Mesendoderm (in vitro differentiated cells): ENCODE data around the gene GK2.

Source experiments
- DNase-seq: peaks from one replicate; pipeline ENCODE4 v3.0.0; 2013
- H2AK5ac ChIP-seq: 2 replicates; pipeline ENCODE4 v1.6.1; 2013; ENCODE audit warnings: low read length, inconsistent platforms
- H2BK120ac ChIP-seq: 2 replicates; pipeline ENCODE4 v1.6.1; 2013; ENCODE audit warnings: low read depth, mild to moderate bottlenecking, low read length, moderate library complexity, mixed read lengths
- H2BK15ac ChIP-seq: replicated peaks from 2 replicates; pipeline ENCODE4 v1.6.1; 2013; ENCODE audit warnings: low read depth, mild to moderate bottlenecking, moderate library complexity
- H2BK5ac ChIP-seq: 2 replicates; pipeline ENCODE4 v1.6.1; 2013; ENCODE audit warnings: low read length, inconsistent platforms
- H3K18ac ChIP-seq: 2 replicates; pipeline ENCODE4 v1.6.1; 2013; ENCODE audit warnings: mild to moderate bottlenecking, low read length, mixed read lengths
- H3K23ac ChIP-seq: one replicate; pipeline ENCODE4 v1.6.1; 2013; ENCODE audit warnings: low read length
- H3K27ac ChIP-seq: 2 replicates; pipeline ENCODE4 v1.5.1; 2013; ENCODE audit warnings: low read depth, mild to moderate bottlenecking, inconsistent platforms, low read length, moderate library complexity
- H3K27me3 ChIP-seq: 2 replicates; pipeline ENCODE4 v1.6.1; 2013; ENCODE audit warnings: low read length, control low read depth, mild to moderate bottlenecking, inconsistent platforms; ENCODE audit not compliant: insufficient read depth, poor library complexity
- H3K36me3 ChIP-seq: 2 replicates; pipeline ENCODE4 v1.6.1; 2013; ENCODE audit warnings: low read length, inconsistent platforms; ENCODE audit not compliant: control insufficient read depth, insufficient read depth
- H3K4ac ChIP-seq: one replicate; pipeline ENCODE4 v1.6.1; 2013; ENCODE audit warnings: low read depth, mild to moderate bottlenecking, low read length, moderate library complexity
- H3K4me1 ChIP-seq: 2 replicates; pipeline ENCODE4 v1.6.1; 2013; ENCODE audit warnings: low read depth, low read length, inconsistent platforms; ENCODE audit not compliant: control insufficient read depth
- H3K4me2 ChIP-seq: 2 replicates; pipeline ENCODE4 v1.6.1; 2013; ENCODE audit warnings: low read length
- H3K4me3 ChIP-seq: 2 replicates; pipeline ENCODE4 v1.5.1; 2013; ENCODE audit warnings: mild to moderate bottlenecking, low read length
- H3K56ac ChIP-seq: one replicate; pipeline ENCODE4 v1.6.1; 2013; ENCODE audit warnings: low read length
- H3K79me1 ChIP-seq: 2 replicates; pipeline ENCODE4 v1.6.1; 2013; ENCODE audit warnings: low read length, inconsistent platforms
- H3K79me2 ChIP-seq: 2 replicates; pipeline ENCODE4 v1.6.1; 2013; ENCODE audit warnings: mild to moderate bottlenecking, low read length; ENCODE audit not compliant: control insufficient read depth, insufficient read depth
- H3K9ac ChIP-seq: 2 replicates; pipeline ENCODE4 v1.6.1; 2013; ENCODE audit warnings: low read length, inconsistent platforms
- H4K5ac ChIP-seq: one replicate; pipeline ENCODE4 v1.6.1; 2013; ENCODE audit warnings: low read length
- H4K8ac ChIP-seq: one replicate; pipeline ENCODE4 v1.6.1; 2013; ENCODE audit warnings: low read depth, mild to moderate bottlenecking, control low read depth, low read length, moderate library complexity
- WGBS: extraction: QIAGEN DNeasy Blood & Tissue Kit; methylation state at CpG from one replicate; pipeline ENCODE4 v1.1.7; 2013; ENCODE audit warnings: low lambda C conversion rate, missing lambda C conversion rate; ENCODE audit not compliant: insufficient coverage; ENCODE audit errors: extremely low coverage; 5-methylcytosine and 5-hydroxymethylcytosine counted together

GK2 gene

DNA sequence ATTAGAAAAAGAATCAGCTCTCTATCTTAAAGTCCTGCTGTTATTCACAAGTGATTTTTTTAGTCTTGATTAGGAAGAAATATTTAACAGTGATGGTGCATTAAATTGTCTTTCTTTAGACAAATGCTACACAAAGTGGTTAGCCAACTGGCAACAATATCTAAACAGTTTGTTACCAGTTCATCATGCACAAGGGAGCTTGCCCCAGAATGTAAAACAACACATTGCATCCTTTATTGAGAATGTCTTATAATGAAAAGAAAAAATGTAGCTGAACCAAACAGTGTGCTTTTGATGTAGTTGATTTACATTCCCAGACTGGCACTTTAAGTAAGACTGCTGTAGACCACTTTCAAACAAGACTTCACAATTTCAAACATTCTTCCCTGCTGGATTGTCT is 48.0 kb downstream of the GK2 start:
- Histone ChIP-seq H2BK15ac (no peak overlapping the region), H3K4me1 (no peaks in the 10 kb centered on the region), H3K23ac (no peak overlapping the region), H4K8ac (no peak overlapping the region), H3K4me3 (no peak overlapping the region), H3K18ac (no peak overlapping the region), H3K79me1 (no peaks in the 10 kb centered on the region), H3K27me3 (no peaks in the 10 kb centered on the region), H3K4ac (no peak overlapping the region), H3K79me2 (no peaks in the 10 kb centered on the region), H3K9ac (no peak overlapping the region), H4K5ac (no peak overlapping the region), H3K27ac (no peak overlapping the region), H2BK120ac (no peak overlapping the region), H3K36me3 (no peaks in the 10 kb centered on the region), H2BK5ac (no peak overlapping the region), H3K56ac (no peak overlapping the region), H2AK5ac (no peak overlapping the region), H3K4me2 (no peak overlapping the region)
- DNase-seq, result no peak

- H4K5ac ChIP-seq, result no peak overlapping the region
- no peaks in the 10 kb centered on the region for H3K36me3 ChIP-seq
- H2BK15ac ChIP-seq, result no peak overlapping the region
- DNase-seq, result no peak
- H3K4me1 ChIP-seq, result no peaks in the 10 kb centered on the region
- no peaks in the 10 kb centered on the region for H3K79me2 ChIP-seq
- H2BK120ac ChIP-seq, result no peak overlapping the region
- H4K8ac ChIP-seq, result no peak overlapping the region
- no CpG with 5 or more reads among the region's 1 CpG for WGBS
- no peak overlapping the region for H3K27ac ChIP-seq
- no peak overlapping the region for H2AK5ac ChIP-seq
- H3K27me3 ChIP-seq, result no peaks in the 10 kb centered on the region
- H3K4ac ChIP-seq, result no peak overlapping the region
- H3K23ac ChIP-seq, result no peak overlapping the region
- no peak overlapping the region for H3K4me2 ChIP-seq
- H3K18ac ChIP-seq, result no peak overlapping the region
- no peaks in the 10 kb centered on the region for H3K79me1 ChIP-seq
- H3K4me3 ChIP-seq, result no peak overlapping the region
- H3K9ac ChIP-seq, result no peak overlapping the region
- no peak overlapping the region for H2BK5ac ChIP-seq
- no peak overlapping the region for H3K56ac ChIP-seq
Observed at GRCh38 chr4:79358438-79358837, 49.6 kb downstream of the GK2 start.

DNA sequence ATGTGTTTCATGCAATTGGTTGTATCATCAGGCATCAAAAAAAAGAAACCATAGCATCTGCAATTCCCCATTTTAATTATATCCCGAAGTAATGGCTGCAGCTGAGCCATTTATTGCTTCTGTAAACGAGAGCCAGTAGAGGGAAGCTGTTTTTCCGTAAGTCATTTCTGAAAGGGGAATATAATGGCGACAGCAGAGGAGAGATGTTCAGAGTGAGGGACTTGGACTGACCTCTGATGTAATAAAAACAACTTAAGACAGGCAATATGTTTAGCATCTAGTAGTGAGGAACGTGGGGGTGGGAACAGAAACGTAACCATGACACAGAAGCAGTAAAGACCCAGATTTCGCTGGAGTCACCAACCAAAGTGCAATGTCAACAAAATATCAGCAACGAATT is 50.7 kb downstream of the GK2 start:
- Histone ChIP-seq H4K8ac (no peak overlapping the region), H4K5ac (no peak overlapping the region), H3K27me3 (no peaks in the 10 kb centered on the region), H3K36me3 (no peaks in the 10 kb centered on the region), H2BK15ac (no peak overlapping the region), H2AK5ac (no peak overlapping the region), H3K27ac (no peak overlapping the region), H3K9ac (no peak overlapping the region), H3K4ac (no peak overlapping the region), H2BK120ac (no peak overlapping the region), H3K56ac (no peak overlapping the region), H3K4me3 (no peak overlapping the region), H2BK5ac (no peak overlapping the region), H3K79me1 (no peaks in the 10 kb centered on the region), H3K4me2 (no peak overlapping the region), H3K4me1 (no peaks in the 10 kb centered on the region), H3K23ac (no peak overlapping the region), H3K79me2 (no peaks in the 10 kb centered on the region), H3K18ac (no peak overlapping the region)
- no peak for DNase-seq
- WGBS, result no CpG with 5 or more reads among the region's 8 CpGs
